AG09309 (cell line): ENCODE results near the gene DRG2.

Experiments used
- DNase-seq: peaks from one replicate; pipeline ENCODE4 v3.0.0-alpha.2; 2010; ENCODE audit warnings: low read depth
- H3K4me3 ChIP-seq: 2 replicates; pipeline ENCODE4 v1.5.1; 2011; ENCODE audit warnings: mild to moderate bottlenecking, low read depth, low read length, moderate library complexity; ENCODE audit not compliant: control insufficient read depth
- CTCF ChIP-seq: IDR thresholded peaks from 2 replicates; pipeline ENCODE4 v1.5.1; 2011; ENCODE audit warnings: mild to moderate bottlenecking, low read depth, low read length, inconsistent platforms; ENCODE audit not compliant: insufficient read depth, control insufficient read depth; ENCODE audit errors: missing control alignments

DRG2 gene

GRCh38 chr17:18145811-18146210, 58.1 kb downstream of the DRG2 start:
- no peak for DNase-seq
- H3K4me3 ChIP-seq: no peak overlapping the region
- no peak for TF ChIP-seq CTCF

- DNase-seq: no peak
- no peak for TF ChIP-seq CTCF
- H3K4me3 ChIP-seq: no peak overlapping the region
These were observed 58.5 kb downstream of the DRG2 start for GRCh38 chr17:18146259-18146658.

GRCh38 chr17:18146980-18147379, 59.2 kb downstream of the DRG2 start:
- H3K4me3 ChIP-seq: no peak overlapping the region
- TF ChIP-seq CTCF: no peak
- no peak for DNase-seq

GRCh38 chr17:18148586-18148985, 60.8 kb downstream of the DRG2 start:
- no peak overlapping the region for H3K4me3 ChIP-seq
- DNase-seq: no peak
- TF ChIP-seq CTCF: no peak

- H3K4me3 ChIP-seq: no peak overlapping the region
- no peak for TF ChIP-seq CTCF
- DNase-seq: no peak
These were observed 63.5 kb downstream of the DRG2 start for GRCh38 chr17:18151290-18151689.

- no peak for TF ChIP-seq CTCF
- no peak for DNase-seq
- no peak overlapping the region for H3K4me3 ChIP-seq
These were observed 67.4 kb downstream of the DRG2 start for GRCh38 chr17:18155179-18155578.

GRCh38 chr17:18156171-18156975, 68.6 kb downstream of the DRG2 start:
- TF ChIP-seq CTCF: peak; percentile 19
- H3K4me3 ChIP-seq: no peak overlapping the region
- no peak for DNase-seq
